ENCODE data around the gene WDR81. TPM values are rescaled to one million over a fixed set of nuclear protein-coding genes. Genes with fewer than 3 reads are reported as not detected.
"Not testable (repeated sequence)": the region's sequence is repeated elsewhere in the genome, so short reads cannot be mapped to it uniquely, and the experiment has no call there.

WDR81 gene
- total RNA-seq, 1 donor from 2014 or later: 7.6 TPM

GRCh38 chr17:1745513-1746020 is 21.1 kb downstream of the WDR81 start:
- no peak for ATAC-seq
- DNase-seq: no peak

GRCh38 chr17:1746975-1747543 is 22.6 kb downstream of the WDR81 start:
- intact Hi-C loops (cut with micrococcal nuclease): no loop called here
- peak; percentile 63 for ATAC-seq
- DNase-seq: no peak

More at GRCh38 chr17:1745513-1746020, 21.1 kb downstream of the WDR81 start:
- intact Hi-C loops (cut with micrococcal nuclease): no loop called here

- ATAC-seq: peak; percentile 14
- intact Hi-C loops (cut with micrococcal nuclease): no loop called here
- DNase-seq: no peak
Observed at GRCh38 chr17:1750628-1751027, 26.1 kb downstream of the WDR81 start.

- DNase-seq: no peak
- peak; percentile 71 for ATAC-seq
- intact Hi-C loops (cut with micrococcal nuclease): no loop called here
Observed at GRCh38 chr17:1752425-1753262, 28.1 kb downstream of the WDR81 start.

GRCh38 chr17:1753767-1754429 is 29.4 kb downstream of the WDR81 start:
- intact Hi-C loops (cut with micrococcal nuclease): no loop called here
- DNase-seq (no peak), ATAC-seq (peak; percentile 33)

- intact Hi-C loops (cut with micrococcal nuclease): no loop called here
- DNase-seq: no peak
- ATAC-seq: no peak
Observed at GRCh38 chr17:1754430-1755112, 30.1 kb downstream of the WDR81 start.

GRCh38 chr17:1755252-1755826 is 30.8 kb downstream of the WDR81 start:
- DNase-seq (no peak), ATAC-seq (no peak)
- intact Hi-C loops (cut with micrococcal nuclease): no loop called here

GRCh38 chr17:1755827-1756262 is 31.3 kb downstream of the WDR81 start:
- intact Hi-C loops (cut with micrococcal nuclease): no loop called here
- no peak for ATAC-seq

GRCh38 chr17:1758807-1759206 is 34.3 kb downstream of the WDR81 start:
- DNase-seq (no peak), ATAC-seq (no peak)
- intact Hi-C loops (cut with micrococcal nuclease): no loop called here

More at GRCh38 chr17:1755827-1756262, 31.3 kb downstream of the WDR81 start:
- no peak for DNase-seq

GRCh38 chr17:1759529-1759928 is 35.0 kb downstream of the WDR81 start:
- intact Hi-C loops (cut with micrococcal nuclease): no loop called here
- DNase-seq: no peak
- ATAC-seq: no peak

- DNase-seq (peak; percentile 74), ATAC-seq (peak; percentile 66)
- intact Hi-C loops (cut with micrococcal nuclease): no loop called here
Observed at GRCh38 chr17:1762233-1762900, 37.9 kb downstream of the WDR81 start.

GRCh38 chr17:1762901-1763898 is 38.7 kb downstream of the WDR81 start:
- intact Hi-C loops (cut with micrococcal nuclease): no loop called here
- ATAC-seq (peak; percentile 70), DNase-seq (peak; percentile 75)

- ATAC-seq (peak; percentile 74), DNase-seq (peak; percentile 82)
- intact Hi-C loops (cut with micrococcal nuclease): no loop called here
Observed at GRCh38 chr17:1764284-1764683, 39.8 kb downstream of the WDR81 start.

GRCh38 chr17:1764705-1765104 is 40.2 kb downstream of the WDR81 start:
- peak; percentile 8 for ATAC-seq
- intact Hi-C loops (cut with micrococcal nuclease); DNase-seq: not testable (repeated sequence)

GRCh38 chr17:1765576-1765975 is 41.1 kb downstream of the WDR81 start:
- intact Hi-C loops (cut with micrococcal nuclease): no loop called here
- no peak for ATAC-seq
- DNase-seq: no peak

- intact Hi-C loops (cut with micrococcal nuclease): no loop called here
- ATAC-seq: no peak
- DNase-seq: peak; percentile 70
Observed at GRCh38 chr17:1766382-1767135, 42.1 kb downstream of the WDR81 start.

GRCh38 chr17:1767358-1767757 is 42.9 kb downstream of the WDR81 start:
- intact Hi-C loops (cut with micrococcal nuclease): no loop called here
- DNase-seq (no peak), ATAC-seq (no peak)

Data from left ventricle myocardium superior (tissue), 1 donor.